CD4-positive, alpha-beta T cell treated with Interleukin-21 for 1 hour (primary cell): ENCODE results near the gene CRAMP1.

Source experiments
- DNase-seq: peaks from one replicate; pipeline ENCODE4 v3.0.0-alpha.2; 2020

CRAMP1 gene

GRCh38 chr16:1721372-1721771 lies 109.2 kb downstream of the CRAMP1 start:
- DNase-seq, result no peak

GRCh38 chr16:1723450-1724147 lies 111.4 kb downstream of the CRAMP1 start:
- peak; percentile 57 for DNase-seq

DNA sequence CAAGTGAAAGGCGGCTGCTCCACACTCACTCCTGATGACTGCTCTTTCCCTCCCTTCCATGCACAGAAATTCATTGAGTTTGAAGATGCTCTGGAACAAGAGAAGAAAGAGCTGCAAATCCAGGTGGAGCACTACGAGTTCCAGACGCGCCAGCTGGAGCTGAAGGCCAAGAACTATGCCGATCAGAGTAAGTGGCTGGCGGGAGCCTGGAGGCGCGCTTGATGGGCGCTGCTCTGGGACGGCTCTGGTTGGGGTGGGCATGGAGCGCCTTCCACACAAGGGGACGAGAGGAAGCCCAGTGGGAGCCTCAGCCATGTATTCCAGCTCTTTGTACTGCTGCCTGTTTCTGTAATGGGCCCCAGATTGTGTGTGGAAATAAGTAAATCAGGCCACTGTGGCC lies 112.3 kb downstream of the CRAMP1 start:
- DNase-seq, result no peak

DNA sequence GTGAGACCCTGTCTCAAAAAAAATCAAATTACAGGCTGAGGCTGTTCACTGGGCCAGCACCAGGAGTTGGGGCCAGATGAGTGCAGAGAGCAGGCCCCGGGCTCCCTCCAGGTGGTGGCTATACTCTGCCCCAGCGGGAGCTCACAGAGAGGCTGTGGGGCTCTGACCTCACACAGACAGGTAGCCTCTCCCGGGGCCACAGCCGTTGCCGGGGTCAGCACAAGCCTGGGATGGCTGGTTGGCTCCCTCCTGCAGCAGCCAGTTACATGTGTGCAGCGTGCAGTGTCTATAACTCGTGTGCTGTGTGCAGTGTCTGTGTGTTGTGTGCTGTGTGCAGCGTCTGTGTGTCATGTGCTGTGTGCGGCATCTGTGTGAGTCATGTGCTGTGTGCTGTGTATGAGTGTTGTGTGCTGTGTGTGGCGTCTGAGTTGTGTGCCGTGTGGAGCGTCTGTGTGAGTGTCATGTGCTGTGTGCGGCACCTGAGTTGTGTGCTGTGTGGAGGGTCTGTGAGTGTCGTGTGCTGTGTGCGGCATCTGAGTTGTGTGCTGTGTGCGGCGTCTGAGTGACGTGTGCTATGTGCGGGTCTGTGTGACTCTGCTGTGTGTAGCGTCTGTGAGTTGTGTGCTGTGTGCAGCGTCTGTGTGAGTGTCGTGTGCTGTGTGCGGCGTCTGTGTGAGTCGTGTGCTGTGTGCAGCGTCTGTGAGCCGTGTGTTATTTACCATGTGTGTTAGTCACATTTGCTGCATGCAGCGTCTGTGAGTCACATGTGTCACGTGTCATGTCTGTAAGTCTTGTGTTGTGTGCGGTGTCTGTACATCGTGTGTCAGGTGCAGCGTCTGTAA lies 114.7 kb downstream of the CRAMP1 start:
- no peak for DNase-seq
